ENCODE results near the gene CDH5. TPM values are rescaled to one million over a fixed set of nuclear protein-coding genes. Genes with fewer than 3 reads are reported as not detected.

The CDH5 gene
- total RNA-seq, 2 donors from 2014 or later = 10.4 to 15.8 TPM

DNA sequence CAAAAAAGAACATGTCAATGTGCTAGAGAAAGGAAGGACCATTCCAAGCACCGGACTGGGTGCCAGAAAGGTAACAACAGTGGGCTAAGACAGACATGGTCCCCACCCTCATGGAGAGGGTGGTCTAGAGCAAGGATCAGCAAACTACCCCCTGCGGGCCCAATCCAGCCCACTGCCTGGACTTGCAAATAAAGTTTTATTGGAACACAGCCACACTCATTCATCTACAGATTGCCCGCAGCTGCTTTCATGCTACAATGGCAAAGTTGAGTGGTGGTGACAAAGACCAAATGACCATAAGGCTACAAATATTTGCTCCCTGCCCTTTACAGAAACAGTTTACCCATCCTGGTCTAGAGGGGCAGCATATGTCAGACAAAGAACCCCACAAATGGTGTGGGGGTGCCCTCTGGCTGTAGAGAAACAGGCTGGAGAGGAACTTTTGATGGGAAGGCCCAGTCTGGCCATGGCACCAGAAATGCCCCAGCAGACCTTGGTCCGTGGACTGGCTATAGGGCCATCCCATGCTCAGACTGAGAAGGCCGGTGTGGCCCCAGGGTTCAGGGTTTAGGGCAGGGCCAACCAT is 15.2 kb downstream of the CDH5 start:
- no peaks in the 10 kb centered on the region for H3K27me3 ChIP-seq

DNA sequence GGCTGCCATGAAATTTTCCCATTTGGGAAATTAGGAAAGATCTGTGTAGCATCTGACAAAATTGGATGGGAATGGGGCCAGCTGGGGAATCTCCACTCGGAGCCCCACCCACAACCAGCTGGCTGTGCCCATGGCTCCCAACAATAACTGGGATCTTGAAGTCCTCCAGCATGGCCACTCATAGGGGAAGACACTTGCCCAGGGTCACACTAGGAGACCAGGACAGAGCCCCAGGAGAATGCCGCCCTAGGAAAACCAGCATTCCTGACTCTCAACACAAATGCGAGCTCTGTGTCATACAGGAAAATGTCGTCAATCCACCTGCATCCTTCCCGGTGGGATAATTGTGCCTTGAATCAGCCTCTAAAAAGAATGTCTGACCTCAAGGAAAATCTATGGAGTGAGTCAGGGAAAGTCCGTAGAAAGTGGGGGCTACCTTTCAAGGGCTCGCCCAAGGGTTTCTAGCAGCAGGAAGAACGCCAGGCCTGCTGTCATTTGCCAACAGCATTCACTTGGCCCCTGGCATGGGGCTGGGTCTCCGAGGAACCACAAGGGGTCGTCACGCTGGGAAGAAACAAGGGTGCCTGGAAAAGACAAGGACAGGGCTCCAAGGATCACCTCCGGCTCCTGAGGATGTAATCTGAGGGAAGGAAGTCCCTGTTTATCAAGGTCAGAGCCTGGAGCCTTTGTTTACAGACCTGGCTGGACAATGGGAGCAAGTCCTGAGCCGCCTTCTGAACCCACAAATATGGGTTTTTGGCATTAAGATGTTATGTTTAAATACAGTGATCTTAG is 15.9 kb downstream of the CDH5 start:
- 74 to 75% methylated on average over 12 to 13 of the region's 13 CpGs for WGBS, 2 donors
- TF ChIP-seq, protein P1, sequence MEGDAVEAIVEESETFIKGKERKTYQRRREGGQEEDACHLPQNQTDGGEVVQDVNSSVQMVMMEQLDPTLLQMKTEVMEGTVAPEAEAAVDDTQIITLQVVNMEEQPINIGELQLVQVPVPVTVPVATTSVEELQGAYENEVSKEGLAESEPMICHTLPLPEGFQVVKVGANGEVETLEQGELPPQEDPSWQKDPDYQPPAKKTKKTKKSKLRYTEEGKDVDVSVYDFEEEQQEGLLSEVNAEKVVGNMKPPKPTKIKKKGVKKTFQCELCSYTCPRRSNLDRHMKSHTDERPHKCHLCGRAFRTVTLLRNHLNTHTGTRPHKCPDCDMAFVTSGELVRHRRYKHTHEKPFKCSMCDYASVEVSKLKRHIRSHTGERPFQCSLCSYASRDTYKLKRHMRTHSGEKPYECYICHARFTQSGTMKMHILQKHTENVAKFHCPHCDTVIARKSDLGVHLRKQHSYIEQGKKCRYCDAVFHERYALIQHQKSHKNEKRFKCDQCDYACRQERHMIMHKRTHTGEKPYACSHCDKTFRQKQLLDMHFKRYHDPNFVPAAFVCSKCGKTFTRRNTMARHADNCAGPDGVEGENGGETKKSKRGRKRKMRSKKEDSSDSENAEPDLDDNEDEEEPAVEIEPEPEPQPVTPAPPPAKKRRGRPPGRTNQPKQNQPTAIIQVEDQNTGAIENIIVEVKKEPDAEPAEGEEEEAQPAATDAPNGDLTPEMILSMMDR (IDR thresholded peaks at IDR 0.05) = no peak
- TF ChIP-seq POLR2A (IDR thresholded peaks at IDR 0.05) = no peak
- H3K4me1 ChIP-seq = no peaks in the 10 kb centered on the region
- H3K36me3 ChIP-seq (replicated peaks in 1 of 2; ENCODE audit: insufficient read depth in 1 of 2, low read depth in 2 of 2) = no peaks in the 10 kb centered on the region
- peak overlapping the region in 2 of 4 donors; percentile 10 to 12 for H3K27ac ChIP-seq
- no peaks in the 10 kb centered on the region for H3K27me3 ChIP-seq
- no peaks in the 10 kb centered on the region for H3K9me3 ChIP-seq
- no peak overlapping the region for H3K4me3 ChIP-seq
- intact Hi-C loops (cut with DNase I) = no loop called here
- DNase-seq (no peak), ATAC-seq (peak; percentile 38)

More for the DNA sequence above, 15.2 kb downstream of the CDH5 start:
- H3K36me3 ChIP-seq (replicated peaks in 1 of 2; ENCODE audit: insufficient read depth in 1 of 2, low read depth in 2 of 2) = no peaks in the 10 kb centered on the region
- peak overlapping the region in 1 of 4 donors; percentile 10 for H3K27ac ChIP-seq
- WGBS, 2 donors = 89 to 97% methylated on average over 3 to 5 of the region's 5 CpGs
- intact Hi-C loops (cut with DNase I) = no loop called here
- DNase-seq (no peak), ATAC-seq (no peak)
- no peak overlapping the region for H3K4me3 ChIP-seq
- TF ChIP-seq, protein P1 (IDR thresholded peaks at IDR 0.05) = no peak
- no peak for TF ChIP-seq POLR2A (IDR thresholded peaks at IDR 0.05)
- no peaks in the 10 kb centered on the region for H3K4me1 ChIP-seq
- no peaks in the 10 kb centered on the region for H3K9me3 ChIP-seq

DNA sequence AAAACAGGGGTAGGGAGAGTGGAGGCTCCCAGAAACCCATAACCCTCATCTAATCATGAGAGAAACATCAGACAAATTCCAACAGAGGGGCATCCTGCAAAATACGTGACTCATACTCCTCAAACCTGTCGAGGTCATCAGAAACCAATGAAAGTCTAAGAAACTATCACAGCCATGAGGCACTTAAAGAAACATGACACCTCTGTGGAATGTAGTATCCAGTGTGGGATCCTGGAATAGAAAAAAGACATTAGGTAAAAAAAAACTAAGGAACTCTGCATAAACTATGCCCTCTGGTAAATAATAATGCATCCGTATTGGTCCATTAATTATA is 16.4 kb downstream of the CDH5 start:
- intact Hi-C loops (cut with DNase I) = no loop called here
- ATAC-seq (no peak), DNase-seq (no peak)
- Histone ChIP-seq H3K4me3 (no peak overlapping the region), H3K27me3 (no peaks in the 10 kb centered on the region), H3K9me3 (no peaks in the 10 kb centered on the region), H3K36me3 (replicated peaks in 1 of 2; ENCODE audit: insufficient read depth in 1 of 2, low read depth in 2 of 2) (no peaks in the 10 kb centered on the region), H3K4me1 (no peaks in the 10 kb centered on the region), H3K27ac (peak overlapping the region in 1 of 4 donors; percentile 12)
- WGBS, 2 donors = 55 to 59% methylated on average over 3 of the region's 3 CpGs
- no peak for TF ChIP-seq POLR2A (IDR thresholded peaks at IDR 0.05)
- TF ChIP-seq, protein P1 (IDR thresholded peaks at IDR 0.05) = no peak

DNA sequence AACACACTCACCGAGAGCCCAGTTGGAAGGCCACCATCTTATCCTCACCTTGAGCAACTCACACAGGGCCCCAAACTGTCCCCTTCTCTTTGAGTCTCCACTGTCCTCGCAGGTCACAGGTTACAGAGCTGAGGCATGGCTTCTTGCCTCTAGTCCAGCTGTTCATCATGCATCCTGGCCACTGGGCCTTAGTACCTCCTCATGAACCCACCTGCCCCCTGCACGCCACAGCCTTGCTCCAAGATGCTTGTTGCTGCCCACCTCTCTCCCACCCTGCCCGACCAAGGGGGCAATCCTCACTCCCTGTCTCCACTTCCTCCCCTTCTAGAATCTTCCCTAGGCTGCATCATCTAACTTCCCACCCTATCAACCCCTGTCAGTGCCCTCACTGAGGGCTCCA is 17.1 kb downstream of the CDH5 start:
- Histone ChIP-seq H3K4me1 (no peaks in the 10 kb centered on the region), H3K4me3 (no peak overlapping the region), H3K9me3 (no peaks in the 10 kb centered on the region), H3K36me3 (replicated peaks in 1 of 2; ENCODE audit: insufficient read depth in 1 of 2, low read depth in 2 of 2) (no peaks in the 10 kb centered on the region), H3K27me3 (no peaks in the 10 kb centered on the region), H3K27ac (no peak overlapping the region)
- WGBS, 2 donors = 84 to 85% methylated on average over 4 of the region's 4 CpGs
- TF ChIP-seq, protein P1 (IDR thresholded peaks at IDR 0.05) = no peak
- no peak for TF ChIP-seq POLR2A (IDR thresholded peaks at IDR 0.05)
- intact Hi-C loops (cut with DNase I) = no loop called here
- DNase-seq (no peak), ATAC-seq (no peak)

All from body of pancreas (tissue), 4 donors.